ENCODE results near the gene ADCK2. TPM values are rescaled to one million over a fixed set of nuclear protein-coding genes. Genes with fewer than 3 reads are reported as not detected.
"Not testable (repeated sequence)": the region's sequence is repeated elsewhere in the genome, so short reads cannot be mapped to it uniquely, and the experiment has no call there.

ADCK2 gene
- total RNA-seq, 4 donors from 2014 or later = 19.8 to 40.4 (median 25.8) TPM

- Histone ChIP-seq H3K9me3 (no peaks in the 10 kb centered on the region), H3K27ac (no peak overlapping the region), H3K4me3 (no peak overlapping the region), H3K27me3 (no peaks in the 10 kb centered on the region), H3K36me3 (peaks cover 0 to 30% (median 0%) of the 10 kb centered on the region in 3 donors), H3K4me1 (no peaks in the 10 kb centered on the region)
- TF ChIP-seq POLR2A (IDR thresholded peaks at IDR 0.05) = no peak
- TF ChIP-seq, protein P1, sequence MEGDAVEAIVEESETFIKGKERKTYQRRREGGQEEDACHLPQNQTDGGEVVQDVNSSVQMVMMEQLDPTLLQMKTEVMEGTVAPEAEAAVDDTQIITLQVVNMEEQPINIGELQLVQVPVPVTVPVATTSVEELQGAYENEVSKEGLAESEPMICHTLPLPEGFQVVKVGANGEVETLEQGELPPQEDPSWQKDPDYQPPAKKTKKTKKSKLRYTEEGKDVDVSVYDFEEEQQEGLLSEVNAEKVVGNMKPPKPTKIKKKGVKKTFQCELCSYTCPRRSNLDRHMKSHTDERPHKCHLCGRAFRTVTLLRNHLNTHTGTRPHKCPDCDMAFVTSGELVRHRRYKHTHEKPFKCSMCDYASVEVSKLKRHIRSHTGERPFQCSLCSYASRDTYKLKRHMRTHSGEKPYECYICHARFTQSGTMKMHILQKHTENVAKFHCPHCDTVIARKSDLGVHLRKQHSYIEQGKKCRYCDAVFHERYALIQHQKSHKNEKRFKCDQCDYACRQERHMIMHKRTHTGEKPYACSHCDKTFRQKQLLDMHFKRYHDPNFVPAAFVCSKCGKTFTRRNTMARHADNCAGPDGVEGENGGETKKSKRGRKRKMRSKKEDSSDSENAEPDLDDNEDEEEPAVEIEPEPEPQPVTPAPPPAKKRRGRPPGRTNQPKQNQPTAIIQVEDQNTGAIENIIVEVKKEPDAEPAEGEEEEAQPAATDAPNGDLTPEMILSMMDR (IDR thresholded peaks at IDR 0.05) = no peak
- DNase-seq = peak in 1 of 3 donors; percentile 45
Observed at GRCh38 chr7:140686921-140687320, 14.2 kb downstream of the ADCK2 start.

- peak in 1 of 3 donors; percentile 11 for DNase-seq
- no peaks in the 10 kb centered on the region for H3K27me3 ChIP-seq
- H3K36me3 ChIP-seq = peaks cover 0 to 28% (median 0%) of the 10 kb centered on the region in 3 donors
- H3K4me1 ChIP-seq = no peaks in the 10 kb centered on the region
- H3K9me3 ChIP-seq = no peaks in the 10 kb centered on the region
- no peak overlapping the region for H3K4me3 ChIP-seq
- no peak overlapping the region for H3K27ac ChIP-seq
- TF ChIP-seq, protein P1 (IDR thresholded peaks at IDR 0.05) = no peak
- no peak for TF ChIP-seq POLR2A (IDR thresholded peaks at IDR 0.05)
Observed at GRCh38 chr7:140688341-140688740, 15.6 kb downstream of the ADCK2 start.

DNA sequence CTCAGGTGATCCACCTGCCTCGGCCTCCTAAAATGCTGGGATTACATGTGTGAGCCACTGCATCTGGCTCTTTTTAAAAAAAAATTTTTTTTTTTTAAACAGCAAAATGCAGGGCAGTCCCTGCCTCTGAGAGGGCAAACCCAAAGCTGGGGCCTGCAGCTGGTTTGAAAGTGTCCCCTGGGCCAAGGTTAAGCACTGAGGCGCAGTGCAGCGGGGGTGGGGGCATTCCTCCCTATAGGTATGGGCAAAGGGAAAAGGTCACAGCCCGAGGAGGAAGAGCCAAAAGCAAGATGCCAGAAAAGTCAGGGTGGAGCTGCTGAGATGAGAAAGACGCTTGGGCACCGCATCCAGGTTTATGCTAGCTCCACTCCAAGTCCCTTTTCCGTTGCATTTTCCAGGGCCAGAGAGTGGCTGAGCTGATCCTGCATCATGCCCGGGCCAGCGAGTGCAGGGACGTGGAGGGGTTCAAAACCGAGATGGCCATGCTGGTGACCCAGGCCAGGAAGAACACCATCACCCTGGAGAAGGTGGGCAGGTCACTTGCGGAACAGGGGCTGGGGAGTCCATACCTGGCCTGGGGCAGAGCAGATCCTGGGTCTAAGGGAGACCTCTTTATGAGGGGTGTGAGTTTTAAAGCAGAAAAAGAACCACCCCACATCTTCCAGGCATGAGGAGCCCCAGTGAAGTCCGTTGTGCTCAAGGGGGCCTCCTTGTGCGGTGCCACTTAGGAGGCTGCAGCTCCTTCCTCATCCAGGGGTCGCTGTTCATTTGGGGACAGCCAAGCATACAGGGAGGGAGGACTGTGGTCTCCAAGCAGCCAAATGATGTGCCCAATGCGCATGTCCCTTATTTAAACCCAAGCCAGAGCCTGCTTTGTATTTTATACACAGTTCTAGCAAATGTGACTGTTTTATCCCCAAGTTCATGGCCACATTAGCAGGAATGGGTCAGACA, 16.7 kb downstream of the ADCK2 start:
- Histone ChIP-seq H3K9me3 (no peaks in the 10 kb centered on the region), H3K4me3 (no peak overlapping the region), H3K4me1 (no peaks in the 10 kb centered on the region), H3K27ac (no peak overlapping the region), H3K27me3 (no peaks in the 10 kb centered on the region), H3K36me3 (peaks cover 0 to 25% (median 0%) of the 10 kb centered on the region in 3 donors)
- peak in 1 of 3 donors; percentile 38 for DNase-seq
- TF ChIP-seq, protein P1 (IDR thresholded peaks at IDR 0.05) = no peak
- no peak for TF ChIP-seq POLR2A (IDR thresholded peaks at IDR 0.05)

DNA sequence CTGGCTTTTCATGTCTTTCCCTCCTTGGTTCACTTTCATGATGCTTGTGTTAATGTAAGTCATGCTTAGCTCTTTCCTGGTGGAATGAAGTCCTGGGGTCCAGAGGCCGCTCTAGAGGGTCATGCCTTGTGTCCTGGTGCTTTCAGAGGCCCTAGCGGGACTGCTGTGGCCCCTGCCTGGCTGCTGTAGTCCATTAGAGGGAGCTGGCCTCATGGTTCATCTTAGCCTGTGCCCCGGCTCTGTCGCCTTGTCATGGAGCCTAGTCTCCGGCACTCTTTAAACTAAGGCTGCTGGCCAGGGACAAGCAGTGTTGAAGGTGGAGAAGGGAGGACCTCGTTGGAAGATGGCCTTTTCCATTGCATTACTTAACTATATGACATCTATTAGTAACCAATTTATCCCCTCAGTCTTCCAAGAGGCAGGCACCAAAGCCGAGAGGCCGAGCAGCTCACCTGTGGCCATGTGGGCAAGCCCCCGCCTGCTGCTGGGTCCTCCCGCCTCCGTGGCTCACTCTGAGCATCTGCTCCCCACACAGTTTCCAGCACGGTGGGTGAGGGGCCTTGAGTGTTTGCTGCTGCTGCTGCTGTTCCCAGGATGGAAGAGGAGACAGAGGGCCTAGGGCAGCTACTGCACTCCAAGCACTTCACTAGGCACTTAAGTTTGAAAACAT, 18.8 kb downstream of the ADCK2 start:
- Histone ChIP-seq H3K4me3 (no peak overlapping the region), H3K4me1 (peaks cover 0 to 7% (median 0%) of the 10 kb centered on the region in 4 donors), H3K36me3 (peaks cover 0 to 25% (median 0%) of the 10 kb centered on the region in 3 donors), H3K27me3 (no peaks in the 10 kb centered on the region), H3K9me3 (no peaks in the 10 kb centered on the region), H3K27ac (no peak overlapping the region)
- TF ChIP-seq, protein P1 (IDR thresholded peaks at IDR 0.05) = no peak
- TF ChIP-seq POLR2A (IDR thresholded peaks at IDR 0.05) = no peak
- DNase-seq = peak in 1 of 3 donors; percentile 34

- H3K27ac ChIP-seq, H3K9me3 ChIP-seq, H3K27me3 ChIP-seq, H3K4me3 ChIP-seq: not testable (repeated sequence)
- DNase-seq = peak in 1 of 3 donors; percentile 28
- peaks cover 0 to 17% (median 0%) of the 10 kb centered on the region in 3 donors for H3K36me3 ChIP-seq
- H3K4me1 ChIP-seq = peaks cover 0 to 20% (median 8%) of the 10 kb centered on the region in 4 donors
Observed at GRCh38 chr7:140693849-140694248, 21.1 kb downstream of the ADCK2 start.

GRCh38 chr7:140694592-140694991, 21.8 kb downstream of the ADCK2 start:
- Histone ChIP-seq H3K36me3 (peaks cover 0 to 11% (median 0%) of the 10 kb centered on the region in 3 donors), H3K27me3 (no peaks in the 10 kb centered on the region), H3K9me3 (no peaks in the 10 kb centered on the region), H3K4me3 (no peak overlapping the region), H3K4me1 (peaks cover 0 to 20% (median 8%) of the 10 kb centered on the region in 4 donors), H3K27ac (no peak overlapping the region)
- DNase-seq = peak in 1 of 3 donors; percentile 36
- TF ChIP-seq, protein P1 (IDR thresholded peaks at IDR 0.05) = no peak
- no peak for TF ChIP-seq POLR2A (IDR thresholded peaks at IDR 0.05)

Data from Peyer's patch (tissue), 4 donors.